Stimulated activated CD8-positive, alpha-beta memory T cell treated with anti-CD3 and anti-CD28 coated beads, Interleukin-15, amount 100 ng/mL, for 1 hour (primary cell): ENCODE results near the gene JPT2.
"Not testable (repeated sequence)": the region's sequence is repeated elsewhere in the genome, so short reads cannot be mapped to it uniquely, and the experiment has no call there.

Source experiments
- DNase-seq: peaks from one replicate; pipeline ENCODE4 v3.0.0-alpha.2; 2020; ENCODE audit warnings: low read depth

Gene JPT2

DNA sequence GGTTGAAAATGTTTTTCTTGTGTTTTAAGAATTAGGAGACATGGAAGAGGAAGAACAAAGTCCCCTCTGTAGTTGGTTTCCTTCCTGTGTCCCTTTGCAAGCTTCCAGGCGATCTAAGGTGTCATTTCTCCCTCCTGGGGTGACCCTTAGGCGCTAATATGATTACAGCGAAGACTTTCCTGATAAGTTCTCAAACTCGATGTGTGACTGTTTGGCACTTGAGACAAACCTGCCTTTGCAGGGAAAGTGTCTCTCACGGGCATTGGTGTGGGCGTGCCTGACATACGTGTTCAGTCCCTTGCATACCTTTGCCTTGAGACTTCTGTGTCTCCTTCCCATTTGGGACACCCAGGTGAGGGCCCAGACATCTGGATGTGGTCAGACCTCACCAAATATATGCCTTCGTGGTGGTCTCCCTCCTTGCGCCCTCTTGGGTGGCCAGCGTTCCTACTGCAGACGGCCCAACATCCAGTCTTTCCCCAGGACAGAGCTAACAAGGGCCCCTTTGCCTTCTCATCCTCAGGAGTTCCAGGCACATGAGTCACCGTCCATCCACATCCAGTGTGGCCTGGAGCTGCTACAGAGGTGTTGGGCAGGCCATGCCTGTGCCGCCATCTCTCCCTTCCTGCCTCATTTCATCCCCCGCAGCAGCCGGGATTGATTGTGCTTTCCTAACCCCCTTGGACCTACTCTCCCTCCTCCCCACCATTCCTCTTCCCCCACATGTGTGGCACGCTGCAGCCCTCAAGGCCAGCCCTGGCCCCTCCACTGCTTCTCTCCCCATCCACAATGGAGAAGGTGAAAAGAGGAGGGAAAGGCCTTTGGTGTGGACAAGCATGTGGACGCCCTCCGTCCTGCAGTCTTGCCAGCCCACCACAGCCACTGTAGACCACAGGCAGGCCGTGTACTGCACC, 3.1 kb upstream of the JPT2 start:
- no peak for DNase-seq

DNA sequence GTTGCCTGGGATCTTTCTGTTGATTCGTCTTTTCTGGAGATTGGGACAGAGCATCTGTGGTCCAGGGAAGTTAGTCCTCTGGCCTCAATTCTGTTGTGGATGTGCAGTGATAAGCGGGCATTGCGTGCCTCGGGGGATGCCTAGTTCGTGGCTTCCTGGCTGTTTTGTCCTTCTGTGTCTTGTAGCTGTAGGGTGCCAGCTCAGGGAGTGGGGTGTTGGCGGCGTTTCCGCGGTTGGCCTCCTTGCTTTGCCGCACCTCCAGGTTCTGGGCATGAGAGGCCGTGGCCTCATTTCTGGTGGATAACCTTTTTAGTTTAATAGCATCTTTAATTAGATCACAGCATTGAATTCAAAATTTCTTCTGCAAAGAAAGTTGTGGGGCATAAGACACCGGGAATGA, 1.4 kb upstream of the JPT2 start:
- DNase-seq = no peak

DNA sequence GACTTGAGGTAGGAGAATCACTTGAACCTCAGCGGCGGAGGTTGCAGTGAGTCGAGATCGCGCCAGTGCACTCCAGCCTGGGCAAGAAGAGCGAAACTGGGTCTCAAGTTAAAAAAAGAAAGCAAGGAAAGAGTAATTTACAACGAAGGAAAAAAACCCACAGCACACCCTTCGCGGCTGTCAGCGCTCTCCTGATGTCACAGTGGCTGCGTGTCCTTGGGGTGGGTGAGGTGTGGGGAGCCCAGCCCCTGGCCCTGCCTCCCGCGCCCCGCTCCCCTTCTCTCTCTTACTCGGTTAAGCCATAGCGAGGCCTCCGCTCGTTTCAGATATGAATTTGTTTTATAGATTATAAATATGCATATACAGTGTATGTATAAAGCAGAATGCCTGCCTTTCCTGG, 740 bp upstream of the JPT2 start:
- no peak for DNase-seq

DNA sequence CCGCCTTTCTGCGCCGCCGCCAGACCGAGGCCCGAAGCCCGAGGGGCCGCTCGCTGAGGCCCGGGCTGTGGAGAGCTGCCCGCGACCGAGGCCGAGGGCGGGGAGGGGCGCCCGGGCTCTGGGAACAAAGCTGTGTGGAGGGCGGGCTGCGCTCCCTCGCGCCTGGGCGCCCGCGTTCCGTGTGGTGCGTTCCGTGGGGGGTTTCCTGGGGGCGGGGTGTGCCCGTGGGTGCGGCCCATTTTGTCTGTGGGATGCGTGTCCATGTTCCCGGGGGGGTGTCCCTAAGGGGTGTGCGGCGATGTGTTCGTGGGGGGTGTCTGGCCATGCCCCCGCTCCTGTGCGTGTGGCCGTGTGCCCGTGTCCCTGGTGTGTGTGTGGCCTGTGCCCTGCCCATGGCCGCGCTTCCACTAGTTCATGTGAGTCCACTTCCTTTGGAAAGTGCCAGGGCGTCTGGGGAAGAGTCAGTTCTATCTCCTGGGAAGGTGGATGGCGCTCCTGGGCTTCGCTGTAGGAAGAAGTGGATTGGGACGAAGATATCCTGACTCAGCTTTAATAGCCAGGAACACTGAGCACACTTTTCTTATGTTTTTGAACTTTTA, 520 bp downstream of the JPT2 start:
- DNase-seq = peak; percentile 4

DNA sequence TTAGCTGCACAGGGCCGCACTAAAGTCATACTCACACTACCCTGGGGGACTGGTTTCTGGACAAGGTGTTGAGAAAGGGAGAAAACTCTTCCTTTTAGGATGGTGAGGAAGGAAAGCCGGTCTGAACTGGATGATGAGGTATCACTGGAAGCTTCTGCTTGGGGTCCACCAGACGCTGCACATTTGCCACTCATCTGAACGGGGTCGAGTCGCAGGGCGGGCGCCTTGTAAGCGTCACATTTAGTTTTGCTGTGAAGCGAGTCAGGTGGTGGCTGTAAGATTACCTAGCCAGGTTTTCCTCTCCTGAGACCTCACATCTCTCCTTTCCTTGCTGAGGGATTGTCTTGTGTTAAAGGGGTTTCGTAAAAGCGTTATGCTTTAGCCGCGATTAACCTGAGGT, 2.3 kb downstream of the JPT2 start:
- no peak for DNase-seq

DNA sequence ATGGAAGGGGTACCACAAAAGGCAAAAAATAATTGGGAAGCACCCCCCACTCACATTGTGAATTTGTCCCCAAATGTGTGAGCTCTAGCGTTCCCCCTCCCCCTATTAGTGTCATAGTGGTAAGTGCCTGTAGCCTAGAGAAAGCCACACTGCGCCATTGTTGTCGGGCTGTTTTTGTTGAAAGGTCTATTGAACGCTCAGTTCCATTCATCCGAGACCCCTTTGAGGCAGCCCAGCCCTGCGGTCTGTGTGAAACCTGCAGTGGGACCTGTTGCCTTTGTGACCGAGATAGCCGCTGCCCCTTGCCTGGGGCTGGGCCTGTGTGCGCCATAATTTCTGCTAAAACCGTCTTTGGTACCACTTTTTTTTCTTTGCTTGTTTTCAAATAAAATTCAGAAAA, 3.0 kb downstream of the JPT2 start:
- no peak for DNase-seq

DNA sequence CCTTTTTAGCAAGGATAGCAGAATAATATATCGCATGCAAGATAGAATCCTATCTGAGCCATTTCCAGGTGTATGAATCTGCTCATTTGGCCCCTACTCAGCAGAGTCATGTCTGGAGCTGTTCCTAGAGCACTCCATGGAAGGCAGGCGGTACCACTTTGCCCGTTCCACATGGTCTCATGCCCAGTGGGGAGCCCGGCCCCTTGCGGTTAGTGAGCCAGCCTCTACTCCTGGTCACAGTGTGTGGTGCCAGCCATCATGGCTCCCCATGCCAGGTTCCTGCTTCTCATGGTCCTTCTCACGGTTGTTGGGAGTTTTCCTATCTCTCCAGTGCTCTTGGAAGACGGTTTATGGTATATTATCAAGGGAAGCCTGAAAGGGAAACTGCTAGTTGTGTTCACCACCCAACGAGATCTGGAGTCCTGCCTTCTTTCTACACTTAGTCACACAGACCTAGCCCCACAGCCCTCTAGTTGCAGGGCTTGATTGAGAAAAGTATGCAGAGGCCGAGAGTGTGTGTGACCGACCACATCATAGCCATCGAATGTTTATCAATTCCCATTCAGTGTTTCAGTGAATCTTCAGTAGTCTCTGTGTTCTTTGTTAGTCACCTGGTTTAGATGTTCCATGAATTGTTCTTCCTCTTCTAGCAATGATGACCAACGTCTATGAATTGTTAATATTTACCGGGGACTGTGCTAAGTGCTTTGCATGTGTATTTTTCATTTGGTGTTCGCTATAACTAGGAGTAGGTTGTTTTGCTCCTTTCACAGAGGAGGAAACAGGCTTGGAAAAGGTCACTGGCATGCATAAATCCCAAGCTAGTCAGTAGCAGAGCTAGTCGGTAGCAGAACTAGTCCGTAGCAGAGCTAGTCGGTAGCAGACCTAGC, 9.6 kb downstream of the JPT2 start:
- DNase-seq = no peak

DNA sequence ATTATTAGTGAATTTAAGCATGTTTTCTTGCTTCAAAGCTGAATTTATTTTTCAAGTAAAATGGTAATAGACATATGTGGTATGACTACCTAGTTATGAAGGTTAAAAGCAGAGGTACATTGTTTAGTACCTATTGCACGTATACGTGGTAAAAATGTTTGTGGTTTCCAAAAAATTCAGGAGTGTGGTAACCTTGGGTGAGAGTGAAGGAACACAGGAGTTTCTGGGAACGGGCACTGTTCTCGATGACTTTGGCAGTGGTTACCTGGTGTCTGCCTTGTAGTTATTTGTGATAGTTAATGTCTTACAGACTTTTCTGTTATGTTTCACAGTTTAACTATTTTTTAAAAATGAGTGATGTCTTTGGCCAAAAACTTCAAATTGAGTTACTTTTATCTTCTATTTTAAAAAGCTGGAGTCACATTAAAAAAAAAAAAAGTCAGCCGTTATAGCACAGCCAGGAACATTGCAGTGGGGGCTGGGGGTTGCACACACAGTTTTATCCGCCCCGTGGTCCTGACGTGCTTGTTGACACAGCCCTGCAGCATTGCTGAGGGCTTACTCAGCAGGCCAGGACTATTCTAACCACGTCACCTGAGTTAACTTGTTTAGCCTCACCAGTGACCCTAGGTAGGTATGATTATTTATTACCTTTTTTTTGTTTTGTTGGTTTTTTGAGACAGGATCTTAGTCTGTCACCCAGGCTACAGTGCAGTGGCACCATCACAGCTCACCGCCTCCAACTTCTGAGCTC, 10.9 kb downstream of the JPT2 start:
- DNase-seq = no peak

DNA sequence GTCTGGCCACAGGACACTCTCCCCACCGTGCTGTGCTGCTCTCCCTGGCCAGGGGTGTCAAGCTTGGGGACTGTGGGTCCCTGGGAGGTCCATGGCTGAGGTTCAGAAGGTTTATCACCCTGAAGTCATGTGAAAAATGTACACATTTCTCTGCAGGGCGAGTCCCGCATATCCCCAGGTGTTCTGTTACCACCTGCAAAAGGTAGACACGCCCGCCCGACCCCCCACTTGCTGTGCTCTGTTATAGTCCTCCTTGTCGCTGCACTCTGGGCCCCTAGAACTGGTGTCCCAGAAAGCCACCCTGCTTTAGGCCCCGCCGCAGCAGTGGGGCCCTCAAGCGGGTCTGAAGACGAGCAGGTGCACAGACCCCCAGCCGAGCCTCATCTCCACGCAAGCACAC, 11.8 kb downstream of the JPT2 start:
- no peak for DNase-seq

DNA sequence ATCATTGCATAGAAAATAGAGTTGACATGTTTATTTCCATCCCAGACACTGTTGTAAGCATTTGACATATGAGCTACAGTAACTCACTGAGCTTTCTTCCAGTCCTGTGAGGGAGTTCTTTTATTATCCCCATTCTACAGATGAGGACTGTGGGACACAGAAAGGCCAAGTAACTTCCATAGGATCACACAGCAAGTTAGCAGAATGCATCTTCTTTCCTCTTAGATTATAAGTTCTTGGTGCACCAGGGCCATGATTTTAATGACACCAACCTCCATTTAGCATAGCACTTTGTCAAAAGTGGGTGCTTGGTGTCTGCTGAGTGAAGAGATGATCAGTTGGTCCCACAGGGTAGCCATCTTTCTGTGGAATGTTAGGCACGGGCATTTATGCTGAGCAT, 12.7 kb downstream of the JPT2 start:
- no peak for DNase-seq

DNA sequence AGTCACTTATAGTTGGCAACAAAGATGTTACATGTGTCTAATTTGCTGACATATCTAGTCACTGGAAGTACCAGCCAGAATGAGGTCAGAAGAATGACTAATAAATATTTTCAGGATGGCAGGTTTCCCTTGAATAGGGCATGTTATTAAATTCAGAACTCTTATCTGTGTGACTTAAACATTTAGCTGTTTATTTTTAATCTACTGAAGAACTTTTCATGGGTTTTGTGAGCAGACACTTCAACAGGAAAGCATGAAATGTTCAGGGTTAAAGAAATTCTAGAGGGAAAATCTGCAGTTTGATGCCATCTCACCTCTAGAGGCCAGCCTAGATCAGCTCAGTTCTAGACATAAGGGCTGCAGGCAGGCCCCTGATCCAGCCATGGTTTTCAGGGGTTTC, 13.2 kb downstream of the JPT2 start:
- no peak for DNase-seq

DNA sequence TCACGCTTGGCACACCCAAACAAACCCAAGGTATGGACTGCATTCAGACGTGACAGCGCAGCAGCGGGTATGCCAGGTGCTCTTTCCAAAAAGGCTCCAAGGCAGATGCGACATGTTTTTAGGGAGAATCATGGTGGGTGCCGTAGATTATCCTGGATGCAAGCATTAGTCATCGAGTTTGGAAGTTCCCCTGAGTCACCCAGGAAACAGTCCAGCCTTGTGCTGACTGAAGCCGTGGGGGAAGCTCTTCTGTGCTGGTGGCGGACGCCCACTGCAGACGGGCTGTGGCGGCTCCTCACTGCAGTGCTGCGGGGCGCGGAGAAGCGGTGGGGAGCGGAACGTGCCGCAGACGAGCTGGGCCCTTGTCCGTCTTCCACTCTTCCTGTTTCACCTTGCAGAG, 13.9 kb downstream of the JPT2 start:
- no peak for DNase-seq

DNA sequence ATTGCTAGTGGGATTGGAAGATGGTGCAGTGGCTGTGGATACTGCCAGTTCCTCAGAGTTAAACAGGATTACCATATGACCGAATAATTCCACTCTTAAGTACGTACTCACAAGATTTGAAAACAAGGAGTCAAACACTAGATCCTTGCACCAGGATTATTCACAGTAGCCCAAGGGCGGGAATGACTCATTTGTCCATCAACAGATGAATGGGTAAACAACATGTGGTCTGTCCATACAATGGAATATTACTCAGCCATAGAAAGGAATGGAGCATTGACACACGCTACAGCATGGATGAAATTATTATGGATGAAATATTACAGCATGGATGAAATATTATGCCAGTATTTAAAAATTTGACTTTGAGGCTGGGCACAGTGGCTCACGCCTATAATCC, 18.8 kb downstream of the JPT2 start:
- DNase-seq = no peak

DNA sequence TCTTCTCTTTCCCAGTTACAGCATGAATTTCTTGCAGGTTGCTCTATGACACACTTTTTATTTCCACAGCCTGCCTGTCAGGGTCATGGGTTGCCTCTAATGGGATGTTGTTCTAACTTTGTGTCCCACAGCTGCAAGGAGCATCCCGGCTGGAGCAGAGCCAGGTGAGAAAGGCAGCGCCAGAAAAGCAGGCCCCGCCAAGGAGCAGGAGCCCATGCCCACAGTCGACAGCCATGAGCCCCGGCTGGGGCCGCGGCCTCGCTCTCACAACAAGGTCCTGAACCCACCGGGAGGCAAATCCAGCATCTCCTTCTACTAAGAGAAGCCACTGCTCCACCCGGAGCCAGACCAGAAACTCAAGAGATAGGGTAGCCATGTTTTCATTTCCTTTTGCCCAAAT, 20.6 kb downstream of the JPT2 start:
- DNase-seq = no peak

DNA sequence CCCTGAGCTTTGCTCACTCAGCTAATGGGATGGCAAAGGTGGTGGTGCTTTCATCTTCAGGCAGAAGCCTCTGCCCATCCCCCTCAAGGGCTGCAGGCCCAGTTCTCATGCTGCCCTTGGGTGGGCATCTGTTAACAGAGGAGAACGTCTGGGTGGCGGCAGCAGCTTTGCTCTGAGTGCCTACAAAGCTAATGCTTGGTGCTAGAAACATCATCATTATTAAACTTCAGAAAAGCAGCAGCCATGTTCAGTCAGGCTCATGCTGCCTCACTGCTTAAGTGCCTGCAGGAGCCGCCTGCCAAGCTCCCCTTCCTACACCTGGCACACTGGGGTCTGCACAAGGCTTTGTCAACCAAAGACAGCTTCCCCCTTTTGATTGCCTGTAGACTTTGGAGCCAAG, 22.2 kb downstream of the JPT2 start:
- DNase-seq = no peak

DNA sequence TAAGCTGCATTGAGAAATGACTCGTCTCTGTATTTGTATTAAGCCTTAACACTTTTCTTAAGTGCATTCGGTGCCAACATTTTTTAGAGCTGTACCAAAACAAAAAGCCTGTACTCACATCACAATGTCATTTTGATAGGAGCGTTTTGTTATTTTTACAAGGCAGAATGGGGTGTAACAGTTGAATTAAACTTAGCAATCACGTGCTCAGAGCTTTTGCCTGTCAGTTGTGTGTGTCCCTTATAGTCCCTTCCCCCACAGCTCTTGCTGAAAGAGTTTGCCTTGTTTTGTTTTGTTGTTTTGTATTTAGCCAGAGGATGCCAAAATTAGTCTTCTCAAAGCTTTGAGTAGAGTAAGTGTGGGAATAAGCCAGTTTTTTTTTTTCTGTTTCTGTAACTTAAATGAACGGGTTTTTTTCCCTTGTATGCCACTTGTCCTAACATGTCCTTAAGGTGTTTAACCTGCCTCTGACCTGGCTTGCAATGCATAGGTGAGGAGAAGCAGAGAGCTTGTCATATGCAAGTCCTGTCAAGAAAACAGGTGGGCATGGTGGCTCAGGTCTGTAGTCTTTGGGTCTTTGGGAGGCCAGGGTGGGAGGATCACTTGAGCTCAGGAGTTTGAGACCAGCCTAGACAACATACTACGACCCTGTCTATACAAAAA, 23.3 kb downstream of the JPT2 start:
- DNase-seq = no peak

DNA sequence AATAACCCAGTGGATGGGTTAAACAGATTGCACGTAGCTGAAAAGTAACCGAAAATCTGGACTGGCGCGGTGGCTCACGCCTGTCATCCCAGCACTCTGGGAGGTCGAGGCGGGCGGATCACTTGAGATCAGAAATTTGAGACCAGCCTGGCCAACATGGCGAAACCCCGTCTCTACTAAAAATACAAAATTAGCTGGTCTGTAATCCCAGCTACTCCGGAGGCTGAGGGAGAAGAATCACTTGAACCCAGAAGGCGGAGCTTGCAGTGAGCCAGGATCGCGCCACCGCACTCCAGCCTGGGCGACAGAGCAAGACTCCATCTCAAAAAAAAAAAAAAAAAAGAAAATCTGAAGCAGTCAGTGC, 27.2 kb downstream of the JPT2 start:
- not testable (repeated sequence) for DNase-seq

DNA sequence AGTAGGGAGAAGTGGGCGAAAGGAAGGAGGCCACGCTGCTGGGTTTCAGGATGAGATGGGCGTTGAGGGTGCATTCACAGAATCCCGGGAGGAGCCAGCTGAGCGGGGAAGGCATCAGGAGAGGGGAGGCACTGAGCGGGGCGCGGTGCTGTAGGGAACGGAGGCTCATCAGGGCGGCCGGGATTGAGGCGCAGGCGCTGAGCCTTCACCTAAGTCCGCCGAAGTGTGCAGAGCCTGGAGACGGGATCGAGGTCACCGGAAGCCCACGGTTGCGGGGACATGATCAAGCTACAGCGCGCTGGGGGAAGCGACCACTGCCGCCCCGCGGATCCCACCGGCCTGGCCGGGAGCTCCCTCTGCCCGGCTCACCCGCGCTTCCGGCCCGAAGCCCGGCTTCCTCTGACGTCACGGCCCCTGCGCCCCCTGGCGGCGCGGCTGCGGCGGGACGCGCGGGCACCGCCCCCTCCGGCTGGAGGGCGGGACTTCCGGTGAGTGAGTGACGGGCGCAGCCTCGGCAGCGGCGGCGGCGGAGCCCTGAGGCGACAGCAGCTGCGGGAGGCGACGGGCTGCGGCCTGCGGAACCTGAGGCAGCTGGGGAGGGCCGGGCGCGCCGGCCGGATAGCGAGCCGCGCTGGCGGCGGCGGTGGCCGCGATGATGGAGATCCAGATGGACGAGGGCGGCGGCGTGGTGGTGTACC, 27.8 kb downstream of the JPT2 start, which contains the start of gene MAPK8IP3:
Gene MAPK8IP3, plus strand, starts transcription at position 508 of the 698 bp plus-strand sequence. Its CDS starts 145 bp downstream, at position 653.
- DNase-seq = peak; percentile 87

DNA sequence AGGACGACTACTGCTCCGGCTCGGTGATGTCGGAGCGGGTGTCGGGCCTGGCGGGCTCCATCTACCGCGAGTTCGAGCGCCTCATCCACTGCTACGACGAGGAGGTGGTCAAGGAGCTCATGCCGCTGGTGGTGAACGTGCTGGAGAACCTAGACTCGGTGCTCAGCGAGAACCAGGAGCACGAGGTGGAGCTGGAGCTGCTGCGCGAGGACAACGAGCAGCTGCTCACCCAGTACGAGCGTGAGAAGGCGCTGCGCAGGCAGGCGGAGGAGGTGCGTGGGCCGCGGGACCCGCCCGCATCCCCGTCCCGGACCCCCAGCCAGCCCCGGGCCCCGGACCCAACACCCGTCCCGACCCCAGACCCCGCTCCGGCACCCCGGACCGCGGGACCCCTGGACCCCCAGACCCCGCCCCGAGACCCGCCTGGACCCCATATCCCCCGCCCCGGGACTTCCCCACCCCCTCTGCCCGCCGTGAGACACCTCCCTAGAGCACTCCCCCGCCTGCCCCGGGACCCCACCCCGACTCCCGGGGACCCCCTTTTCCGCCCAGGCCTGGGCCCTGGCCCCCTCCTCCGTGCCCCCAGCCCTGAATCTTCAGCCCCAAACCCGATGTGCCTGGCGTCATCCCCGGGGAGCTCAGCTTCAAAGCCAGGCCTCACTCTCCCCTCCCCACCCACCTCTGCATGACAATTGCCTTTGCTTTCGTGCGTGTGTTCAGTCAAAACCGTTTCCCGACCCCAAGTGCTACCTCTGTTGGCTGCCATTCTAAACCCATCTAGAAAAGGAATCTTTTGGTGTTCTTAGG, 28.5 kb downstream of the JPT2 start:
- peak; percentile 23 for DNase-seq
